GM15510 (cell line): ENCODE measurements around the gene TOP2A.

Source experiments
- POLR2A ChIP-seq: IDR thresholded peaks from 3 replicates; pipeline ENCODE4 v1.6.1; 2011; ENCODE audit warnings: borderline replicate concordance; ENCODE audit not compliant: insufficient read length; ENCODE audit errors: extremely low read depth

The TOP2A gene

GRCh38 chr17:40422990-40423633, 5.4 kb upstream of the TOP2A start:
- TF ChIP-seq POLR2A, result no peak

GRCh38 chr17:40419559-40420331, 2.0 kb upstream of the TOP2A start:
- TF ChIP-seq POLR2A, result no peak

- no peak for TF ChIP-seq POLR2A
Observed at GRCh38 chr17:40418428-40418706, 671 bp upstream of the TOP2A start.

- TF ChIP-seq POLR2A, result no peak
Observed at GRCh38 chr17:40417258-40417608, 463 bp downstream of the TOP2A start.

- no peak for TF ChIP-seq POLR2A
Observed at GRCh38 chr17:40416671-40417070, 1.0 kb downstream of the TOP2A start.

GRCh38 chr17:40415390-40415789, 2.3 kb downstream of the TOP2A start:
- TF ChIP-seq POLR2A, result no peak

GRCh38 chr17:40412880-40413279, 4.8 kb downstream of the TOP2A start:
- TF ChIP-seq POLR2A, result no peak

- TF ChIP-seq POLR2A, result no peak
Observed at GRCh38 chr17:40411821-40412220, 5.9 kb downstream of the TOP2A start.

- TF ChIP-seq POLR2A, result no peak
Observed at GRCh38 chr17:40410082-40410481, 7.6 kb downstream of the TOP2A start.

GRCh38 chr17:40407460-40407859, 10.2 kb downstream of the TOP2A start:
- TF ChIP-seq POLR2A, result no peak

GRCh38 chr17:40404003-40404402, 13.7 kb downstream of the TOP2A start:
- TF ChIP-seq POLR2A, result no peak

- TF ChIP-seq POLR2A, result no peak
Observed at GRCh38 chr17:40402668-40403067, 15.0 kb downstream of the TOP2A start.

GRCh38 chr17:40399185-40399584, 18.5 kb downstream of the TOP2A start:
- no peak for TF ChIP-seq POLR2A

- TF ChIP-seq POLR2A, result no peak
Observed at GRCh38 chr17:40382251-40382650, 35.4 kb downstream of the TOP2A start.

GRCh38 chr17:40378966-40379365, 38.7 kb downstream of the TOP2A start:
- no peak for TF ChIP-seq POLR2A

- TF ChIP-seq POLR2A, result no peak
Observed at GRCh38 chr17:40377832-40378231, 39.9 kb downstream of the TOP2A start.

GRCh38 chr17:40374821-40375498, 42.7 kb downstream of the TOP2A start:
- no peak for TF ChIP-seq POLR2A

- TF ChIP-seq POLR2A, result no peak
Observed at GRCh38 chr17:40373999-40374398, 43.7 kb downstream of the TOP2A start.
